ENCODE results near the gene AZIN2. TPM values are rescaled to one million over a fixed set of nuclear protein-coding genes. Genes with fewer than 3 reads are reported as not detected.
"Not testable (repeated sequence)": the region's sequence is repeated elsewhere in the genome, so short reads cannot be mapped to it uniquely, and the experiment has no call there.

Gene AZIN2
- total RNA-seq, 1 donor from 2014 or later, result 6.2 TPM

DNA sequence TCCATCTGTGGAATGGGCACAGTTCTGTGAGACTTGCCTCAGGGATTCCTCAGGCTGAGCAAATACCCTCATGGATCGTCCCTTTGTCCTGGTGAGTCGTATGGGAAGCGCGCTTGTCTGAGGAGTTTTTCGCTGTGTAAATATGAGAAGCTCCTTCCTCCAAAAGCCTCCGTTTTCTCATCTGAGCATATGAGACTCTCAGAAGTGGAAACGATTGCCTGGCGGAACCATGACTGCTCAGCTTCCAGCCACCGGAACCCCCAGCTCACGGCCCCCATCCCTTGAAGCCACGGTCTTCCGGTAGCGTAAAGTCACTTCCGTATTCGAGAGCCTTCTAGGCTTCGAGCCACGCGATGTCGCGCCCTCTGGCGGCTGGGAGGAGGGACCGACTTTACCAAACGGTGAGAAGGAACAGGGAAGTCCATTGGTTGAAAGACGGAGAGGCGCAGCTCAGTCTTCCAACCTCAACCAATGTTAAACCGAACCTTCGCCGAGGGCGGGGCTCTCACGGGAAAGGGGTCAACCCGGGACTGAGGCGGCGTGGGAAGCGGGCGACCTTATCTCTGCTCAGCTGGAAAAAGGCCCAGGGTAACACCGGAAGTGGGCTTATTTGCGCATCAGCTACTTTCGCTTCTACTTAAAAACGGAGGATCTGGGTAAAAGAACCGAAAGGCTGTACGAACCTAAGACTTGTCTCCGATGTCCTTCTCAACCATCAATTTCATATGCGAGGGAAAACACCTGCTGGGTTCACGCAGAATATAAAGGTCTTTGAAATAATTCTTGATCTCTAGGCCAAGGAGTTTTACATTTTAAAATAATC is 46.3 kb downstream of the AZIN2 start:
- peak; percentile 98 for DNase-seq (ENCODE audit: low spot score)

DNA sequence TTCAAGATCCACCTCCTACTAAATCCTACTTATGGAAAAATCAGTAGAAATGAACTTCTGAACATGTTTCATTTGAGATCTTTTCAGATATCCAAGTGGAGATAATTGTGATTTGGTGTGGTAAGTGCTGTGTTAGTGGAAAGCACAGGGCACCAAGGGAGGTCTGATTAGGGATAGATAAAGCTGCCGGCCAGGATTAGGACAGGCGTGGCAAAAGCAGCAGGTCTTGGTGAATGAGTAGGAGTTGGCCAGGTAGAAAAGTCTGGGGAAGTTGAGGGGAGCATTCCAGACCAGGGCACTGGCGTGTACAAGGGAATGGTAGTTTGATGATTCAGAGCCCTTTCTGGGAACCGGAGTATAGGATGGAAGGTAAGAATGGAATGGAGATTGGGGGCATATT is 47.8 kb downstream of the AZIN2 start:
- no peak for DNase-seq (ENCODE audit: low spot score)

DNA sequence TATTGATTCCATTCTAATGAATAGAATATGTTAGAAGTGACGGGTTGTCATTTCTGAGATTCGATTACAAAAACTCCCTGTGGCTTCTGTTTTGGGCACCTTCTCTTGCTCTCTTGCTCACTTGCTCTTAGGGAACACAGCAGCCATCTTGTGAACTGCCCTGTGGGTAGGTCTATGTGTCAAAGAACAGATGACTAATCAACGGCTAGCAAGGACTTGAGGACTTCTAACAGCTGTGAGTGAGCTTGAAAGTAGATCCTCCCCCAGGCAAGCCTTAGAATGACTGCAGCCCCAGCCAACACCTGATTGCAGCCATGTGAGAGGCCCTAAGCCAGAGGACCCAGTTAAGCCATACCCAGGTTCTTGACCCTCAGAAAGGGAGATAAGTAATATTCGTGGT is 49.3 kb downstream of the AZIN2 start:
- no peak for DNase-seq (ENCODE audit: low spot score)

DNA sequence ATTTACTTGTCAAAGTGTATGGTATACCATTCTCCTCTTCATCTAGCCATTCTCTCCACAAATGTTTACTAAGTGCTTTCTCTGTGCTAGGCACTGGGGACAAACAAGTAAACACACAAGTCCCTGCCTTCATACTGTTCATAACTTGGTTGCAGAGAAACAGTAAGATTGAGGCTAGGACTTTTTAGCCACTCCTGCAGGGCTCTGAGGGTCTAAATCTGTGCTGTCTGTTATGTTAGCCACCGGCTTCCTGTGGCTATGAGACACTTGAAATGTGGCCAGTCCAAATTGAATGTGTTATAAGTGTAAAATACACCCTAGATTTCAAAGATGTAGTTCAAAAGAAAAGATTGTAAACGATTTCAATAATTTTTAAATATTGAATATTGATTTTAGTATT is 50.2 kb downstream of the AZIN2 start:
- no peak for DNase-seq (ENCODE audit: low spot score)

DNA sequence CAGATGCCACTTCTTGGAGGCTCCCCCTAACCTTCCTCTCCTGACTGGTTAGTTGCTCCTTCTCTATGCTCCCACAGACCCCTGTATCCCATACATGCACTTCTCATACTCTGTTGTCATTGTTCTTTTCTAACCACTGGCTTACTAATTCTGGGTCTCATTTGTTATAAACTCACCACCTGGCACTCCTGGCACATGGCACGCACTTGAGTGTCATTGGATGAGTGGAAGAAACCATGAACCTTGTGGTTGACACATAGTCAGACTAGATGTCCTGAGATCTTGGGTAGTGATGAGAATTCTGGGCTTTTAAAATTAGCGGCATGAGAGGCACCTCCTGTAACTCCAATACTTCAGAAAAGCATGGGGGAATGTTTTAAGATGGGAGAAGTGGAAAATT is 51.6 kb downstream of the AZIN2 start:
- DNase-seq (ENCODE audit: low spot score), result no peak

DNA sequence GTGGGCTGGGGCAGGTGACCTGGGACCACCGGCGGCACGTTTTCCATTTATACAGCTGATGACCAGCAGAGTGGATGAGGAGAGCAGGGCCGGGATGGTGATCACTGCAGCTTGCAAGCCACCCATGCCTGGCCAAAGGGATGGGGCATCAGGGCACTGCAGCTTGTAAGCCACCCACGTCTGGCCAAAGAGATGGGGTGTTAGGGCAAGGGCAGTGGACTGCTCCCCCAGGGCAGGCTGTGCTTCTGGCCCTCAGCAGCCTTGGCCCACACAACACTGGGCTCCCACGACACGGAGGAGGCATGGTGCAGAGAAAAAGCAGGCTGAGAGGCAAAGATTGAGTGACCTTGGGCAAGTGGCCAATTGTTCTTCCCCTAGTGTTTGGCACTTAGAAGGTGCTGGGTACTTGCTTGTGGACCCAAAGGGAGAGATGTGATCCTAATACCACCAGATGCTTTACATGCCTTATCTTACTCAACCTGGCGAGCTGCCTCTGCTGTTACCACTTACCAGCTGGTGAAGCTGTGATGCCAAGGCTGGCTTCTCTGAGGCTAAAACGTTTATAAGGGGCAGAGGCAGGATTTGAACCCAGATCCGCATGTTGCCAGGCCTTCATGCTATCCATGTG is 52.6 kb downstream of the AZIN2 start:
- no peak for DNase-seq (ENCODE audit: low spot score)

DNA sequence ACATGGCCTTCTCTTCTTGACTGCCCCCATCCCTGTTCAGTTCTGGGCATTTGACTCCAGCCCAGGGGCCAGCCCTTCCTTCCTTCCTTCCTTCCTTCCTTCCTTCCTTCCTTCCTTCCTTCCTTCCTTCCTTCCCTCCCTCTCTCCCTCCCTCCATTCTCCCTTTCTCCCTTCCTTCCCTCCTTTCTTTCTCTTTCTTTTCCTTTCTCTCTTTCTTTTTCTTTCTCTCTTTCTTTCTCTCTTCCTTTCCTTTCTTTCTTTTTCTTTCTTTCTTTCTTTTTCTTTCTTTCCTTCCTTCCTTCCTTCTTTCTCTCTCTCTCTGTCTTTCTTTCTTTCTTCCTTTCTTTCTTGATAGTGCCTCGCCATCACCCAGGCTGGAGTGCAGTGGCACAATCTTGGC is 55.1 kb downstream of the AZIN2 start:
- DNase-seq (ENCODE audit: low spot score), result not testable (repeated sequence)

DNA sequence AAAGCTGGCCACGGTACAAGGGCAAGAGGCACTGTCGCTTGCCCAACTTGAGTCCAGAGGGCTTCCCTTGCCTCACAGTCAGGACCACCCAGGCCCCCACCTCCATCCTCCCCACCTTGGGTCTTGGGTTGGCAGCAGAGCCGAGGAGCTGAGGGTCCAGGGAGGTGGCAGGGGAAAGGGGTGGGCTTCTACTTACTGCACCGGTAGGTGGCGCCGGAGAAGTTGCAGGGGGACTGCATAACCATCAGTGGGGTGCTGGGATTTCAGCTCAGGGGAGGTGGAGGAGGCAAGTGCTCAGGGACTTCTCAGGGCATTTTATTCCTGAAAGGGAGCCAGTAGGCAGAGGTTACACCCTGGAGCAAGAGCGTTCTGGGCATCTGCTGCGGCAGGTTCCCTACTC is 56.8 kb downstream of the AZIN2 start:
- DNase-seq (ENCODE audit: low spot score), result no peak

DNA sequence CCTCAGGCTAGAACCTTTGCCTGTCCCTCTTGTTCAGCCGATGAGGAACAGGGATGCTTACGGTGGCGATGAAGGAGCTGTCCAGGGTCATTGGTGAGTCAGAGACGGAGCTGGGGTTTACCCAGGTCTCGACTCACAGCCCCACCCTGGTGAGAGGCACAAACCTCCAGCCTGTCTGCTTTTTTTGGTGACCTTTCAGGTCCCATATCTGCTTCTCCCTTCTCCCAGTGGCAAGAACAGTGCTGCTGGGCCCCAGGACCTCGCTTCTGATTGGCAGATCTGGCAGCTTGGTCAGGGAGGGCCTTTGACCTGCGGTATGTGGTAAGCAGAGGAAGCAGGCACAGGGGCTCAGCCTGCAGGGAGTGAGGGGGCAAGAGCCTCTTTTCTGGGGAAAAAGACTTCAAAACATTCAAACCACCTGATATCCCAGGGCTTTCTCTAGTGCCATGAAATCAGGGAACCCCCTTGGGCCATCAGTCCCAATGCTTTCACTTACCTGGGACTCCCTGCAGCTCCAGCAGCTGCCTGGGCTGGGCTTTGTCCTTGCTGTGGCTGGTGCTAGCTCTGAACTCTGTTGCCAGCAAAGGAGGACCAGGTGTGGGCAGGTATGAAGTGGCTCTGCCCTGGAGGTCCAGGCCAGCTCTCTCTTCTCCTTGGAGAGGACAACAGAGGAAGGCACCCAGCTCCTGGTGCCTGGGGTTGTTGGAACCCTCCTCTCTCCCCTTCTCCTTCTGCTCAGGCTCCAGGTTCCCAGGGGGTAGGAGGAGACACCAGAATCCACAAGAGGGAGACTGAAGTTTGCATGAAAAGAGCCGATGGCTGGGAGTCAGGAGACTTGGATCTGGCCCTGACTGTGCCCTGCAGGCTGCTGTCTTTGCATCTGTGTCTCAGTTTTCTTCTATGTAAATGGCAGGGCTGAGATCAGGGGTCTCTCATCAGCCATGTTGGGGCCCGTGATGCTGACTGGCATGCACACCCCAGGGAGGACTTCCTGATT is 59.5 kb downstream of the AZIN2 start:
- no peak for DNase-seq (ENCODE audit: low spot score)

DNA sequence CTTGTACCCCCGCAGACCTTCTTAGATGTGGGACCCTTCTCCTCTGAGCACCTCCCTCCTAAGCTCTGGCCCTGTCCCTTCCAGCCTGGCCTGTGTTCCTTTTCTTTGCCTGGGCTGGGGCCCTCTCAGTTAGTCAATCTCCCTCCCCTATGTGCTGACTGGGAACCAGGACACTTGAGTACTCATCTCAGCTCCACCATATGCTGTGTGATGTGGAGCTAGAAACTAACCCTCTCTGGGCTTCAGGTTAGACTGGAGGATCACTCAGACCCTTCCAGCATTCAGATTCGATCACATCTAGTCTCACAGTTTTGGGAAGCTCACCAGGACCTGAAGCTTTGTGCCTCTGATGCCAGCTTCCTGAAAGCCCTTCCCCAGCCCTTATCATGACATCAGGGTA is 60.3 kb downstream of the AZIN2 start:
- DNase-seq (ENCODE audit: low spot score), result no peak

DNA sequence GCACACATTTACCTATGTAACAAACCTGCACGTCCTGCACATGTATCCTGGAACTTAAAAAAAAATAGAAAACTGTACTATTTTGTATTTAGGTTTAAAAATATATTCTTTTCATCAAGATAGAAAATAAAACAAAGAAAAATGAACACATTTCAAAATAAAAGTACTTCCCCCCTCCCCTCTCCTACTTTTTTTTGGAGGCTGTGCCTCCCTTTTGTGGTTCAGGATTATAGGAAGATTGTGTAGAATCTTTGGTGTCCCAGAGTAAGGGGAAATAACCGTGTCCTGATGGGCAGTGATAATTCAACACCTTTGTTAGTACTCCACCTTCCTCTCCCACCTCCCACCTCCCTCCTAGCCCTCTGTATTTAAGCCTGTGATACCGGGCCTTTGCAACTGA is 60.8 kb downstream of the AZIN2 start:
- DNase-seq (ENCODE audit: low spot score), result no peak

DNA sequence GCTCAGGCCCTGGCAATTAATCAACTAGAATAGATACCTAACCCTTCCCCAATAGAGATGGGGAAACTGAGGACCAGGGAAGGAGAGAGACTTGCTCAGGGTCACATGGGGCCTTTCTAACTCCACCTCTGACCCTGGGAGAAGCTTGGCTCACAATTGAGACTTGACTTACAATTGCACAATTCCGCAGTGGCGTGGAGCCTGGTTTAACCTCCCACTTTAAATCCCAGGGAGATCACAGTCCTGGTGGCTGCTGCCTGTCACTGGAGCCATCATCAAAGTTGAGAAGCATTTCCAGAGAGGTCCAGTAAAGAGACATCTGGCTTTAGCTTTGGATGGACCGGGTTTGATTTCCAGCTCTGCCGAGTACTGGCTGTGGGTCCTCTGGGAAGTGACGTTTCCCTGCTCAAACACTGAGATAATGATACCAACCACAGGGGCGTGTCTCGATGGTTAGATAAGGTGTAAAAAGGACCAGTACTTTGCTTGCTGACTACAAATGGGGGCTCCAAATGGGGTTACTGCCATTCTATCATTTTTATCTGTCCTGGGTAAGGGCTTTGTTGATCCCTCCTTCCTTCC is 61.6 kb downstream of the AZIN2 start:
- DNase-seq (ENCODE audit: low spot score), result no peak

DNA sequence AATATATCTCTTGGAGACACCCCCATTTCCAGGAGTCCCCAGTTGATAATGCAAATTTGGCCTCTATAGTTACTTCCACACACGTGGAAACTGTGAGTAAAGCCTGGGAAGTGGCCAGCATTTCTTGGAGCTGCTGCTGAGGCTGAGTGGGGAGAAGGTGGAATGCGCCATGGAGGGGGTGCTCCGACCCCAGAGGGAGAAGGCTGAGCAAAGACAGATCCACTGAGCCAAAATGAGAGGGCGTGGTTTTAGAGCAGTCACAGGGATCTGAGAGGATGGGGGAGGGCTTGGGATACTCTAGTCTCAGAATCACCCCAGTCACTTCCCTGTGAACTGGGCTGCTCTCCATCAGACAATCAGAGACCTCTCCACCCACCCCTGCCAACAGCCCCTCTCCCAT is 62.2 kb downstream of the AZIN2 start:
- DNase-seq (ENCODE audit: low spot score), result peak; percentile 17

DNA sequence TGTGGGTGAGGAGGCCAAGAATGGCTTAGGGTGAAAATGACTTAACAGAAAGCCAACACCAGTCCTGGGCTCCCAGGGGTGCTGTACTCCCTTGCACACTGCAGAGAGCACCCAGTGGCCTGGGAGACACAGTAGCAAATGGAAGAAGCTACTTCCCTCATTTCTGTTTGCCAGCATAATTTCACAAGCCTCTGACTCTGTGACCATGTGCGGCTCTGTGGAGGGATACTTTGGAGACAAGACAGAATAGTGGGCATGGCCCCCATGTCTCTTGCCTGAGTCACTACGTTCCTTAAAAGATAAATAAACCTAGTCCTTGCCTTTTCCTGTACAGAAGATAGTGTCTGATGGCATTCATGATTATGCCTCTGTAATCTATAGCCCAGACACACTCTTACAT is 62.7 kb downstream of the AZIN2 start:
- no peak for DNase-seq (ENCODE audit: low spot score)

DNA sequence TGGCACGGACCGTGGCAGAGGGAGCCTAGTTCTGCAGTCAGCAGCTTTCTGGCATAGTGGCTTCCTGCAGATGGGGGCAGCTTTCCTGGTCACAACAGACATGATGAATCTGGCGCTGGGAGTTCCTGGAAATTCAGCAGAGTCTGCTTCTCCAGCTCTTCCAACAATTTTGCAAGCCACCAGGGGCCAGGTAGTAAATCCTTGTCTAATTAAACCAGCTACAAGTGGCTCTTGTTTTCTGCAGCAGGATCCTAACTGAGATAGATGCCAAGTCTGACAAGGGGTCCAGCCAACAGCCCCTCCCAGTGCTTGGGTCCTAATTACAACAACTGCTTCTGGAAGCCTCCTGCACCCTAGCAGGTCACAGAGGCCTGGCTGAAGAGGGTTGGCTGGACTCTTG is 65.0 kb downstream of the AZIN2 start:
- no peak for DNase-seq (ENCODE audit: low spot score)

DNA sequence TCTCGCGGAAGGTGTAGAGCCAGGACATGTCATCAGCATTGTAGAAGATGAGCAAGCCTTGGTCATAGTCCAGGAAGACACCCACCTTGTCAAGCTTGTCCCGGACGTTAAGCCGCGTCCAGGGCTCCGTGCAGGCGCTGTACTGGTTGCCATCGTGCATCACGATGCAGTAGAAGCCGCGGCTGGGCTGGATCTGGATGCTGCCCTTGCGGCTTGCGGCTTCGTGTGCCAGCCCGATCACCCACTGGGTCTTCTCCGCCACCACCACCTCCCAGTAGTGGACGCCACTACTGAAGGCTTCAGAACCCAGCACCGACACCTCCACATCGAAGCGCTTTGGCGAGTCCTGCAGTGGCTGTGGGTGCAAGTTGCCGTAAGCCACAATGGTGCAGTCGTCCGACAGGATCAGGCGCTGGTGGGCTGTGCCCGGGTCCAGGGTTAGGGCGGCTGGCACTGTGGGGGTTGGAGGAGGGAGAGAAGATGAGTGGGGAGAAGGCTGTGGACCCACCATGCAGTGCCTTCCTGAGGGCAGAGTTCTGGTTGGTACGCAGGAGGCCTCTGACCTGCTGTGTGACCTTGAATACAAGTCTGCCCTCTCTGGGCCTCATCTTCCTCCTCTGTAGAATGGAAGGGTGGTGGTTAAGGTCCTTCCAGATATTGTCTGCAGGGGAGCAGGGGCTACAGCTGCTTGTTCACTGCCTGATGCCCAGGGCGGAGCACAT is 66.5 kb downstream of the AZIN2 start:
- no peak for DNase-seq (ENCODE audit: low spot score)

DNA sequence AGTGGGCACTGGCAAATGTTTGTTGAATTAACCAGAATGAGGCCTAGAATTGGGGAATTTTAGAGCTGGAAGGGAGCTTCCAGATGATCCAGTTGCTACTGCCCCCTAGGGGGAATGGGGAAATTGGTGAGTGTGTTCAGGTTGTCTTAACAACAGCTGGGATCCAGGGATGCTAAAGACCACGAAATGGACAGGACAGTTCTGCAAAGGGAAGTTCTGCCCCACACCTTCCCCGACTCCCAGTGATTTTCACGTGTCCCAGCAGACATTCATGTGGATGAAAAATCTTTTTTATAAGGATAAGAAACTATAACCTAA is 67.0 kb downstream of the AZIN2 start:
- no peak for DNase-seq (ENCODE audit: low spot score)

DNA sequence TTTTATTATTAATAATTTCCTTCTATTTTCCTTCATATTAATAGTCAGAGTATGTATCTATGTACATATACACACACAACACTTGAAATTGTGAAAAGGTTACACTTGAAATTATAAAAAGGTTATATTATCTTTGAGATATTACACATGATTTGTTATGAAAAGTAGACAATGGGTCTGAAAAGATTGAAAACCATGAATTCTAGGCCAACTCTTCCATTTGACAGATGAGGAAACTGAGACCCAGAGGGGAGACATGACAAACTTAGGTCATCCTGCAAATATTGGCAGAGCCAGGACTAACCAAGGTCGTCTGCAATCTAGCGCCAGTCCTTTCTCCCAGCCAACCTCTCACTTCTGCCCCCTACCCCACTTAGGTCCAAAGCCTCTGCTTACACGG is 67.7 kb downstream of the AZIN2 start:
- no peak for DNase-seq (ENCODE audit: low spot score)

DNA sequence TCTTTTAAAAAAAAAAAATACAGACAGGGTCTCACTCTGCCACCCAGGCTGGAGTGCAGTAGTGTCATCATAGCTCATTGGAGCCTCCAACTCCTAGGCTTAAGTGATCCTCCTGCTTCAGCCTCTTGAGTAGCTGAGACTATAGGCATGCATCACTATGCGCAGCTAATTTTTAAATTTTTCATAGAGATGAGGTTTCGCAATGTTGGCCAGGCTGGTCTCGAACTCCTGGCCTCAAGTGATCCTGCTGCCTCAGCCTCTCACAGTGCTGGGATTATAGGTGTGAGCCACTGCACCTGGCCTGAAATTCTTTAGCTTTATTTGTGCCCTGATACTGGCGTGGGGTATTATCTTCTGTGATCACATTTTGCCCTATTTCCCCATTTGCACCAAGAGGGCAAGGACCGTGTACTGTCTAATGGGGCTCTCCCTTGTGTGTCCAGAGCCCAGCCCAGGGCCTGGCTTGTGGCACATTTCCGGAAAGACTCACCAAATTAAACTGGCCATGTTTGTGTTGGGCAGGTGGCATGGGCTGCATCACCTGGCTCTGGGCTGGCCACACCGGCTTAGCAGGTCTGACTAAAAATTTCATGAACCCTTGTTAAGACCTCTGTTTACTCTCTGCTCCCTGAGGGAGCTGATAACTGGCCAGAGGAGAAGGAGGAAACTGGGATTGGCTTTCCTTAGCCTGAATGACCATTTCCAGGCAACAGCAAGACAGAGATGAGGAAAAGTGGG is 68.7 kb downstream of the AZIN2 start:
- peak; percentile 38 for DNase-seq (ENCODE audit: low spot score)

DNA sequence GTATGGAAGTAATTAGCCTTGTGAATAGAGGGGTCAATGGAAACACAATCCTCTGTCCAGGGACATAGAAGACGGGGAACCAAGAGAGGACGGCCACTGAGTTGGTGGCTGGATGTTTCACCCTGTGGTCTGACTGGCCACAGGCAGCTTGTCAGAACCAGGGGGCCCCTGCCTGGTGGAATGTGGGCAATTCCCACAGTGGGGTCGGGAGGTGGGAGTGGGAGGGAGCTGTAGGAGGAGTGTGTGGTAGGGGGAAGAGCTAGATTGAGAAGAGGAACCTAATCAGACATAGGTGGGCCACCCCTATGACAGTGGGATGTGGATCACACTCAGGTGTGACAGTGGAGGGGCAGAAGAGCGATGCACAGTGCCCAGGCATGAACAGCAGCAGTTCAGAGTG is 69.6 kb downstream of the AZIN2 start:
- no peak for DNase-seq (ENCODE audit: low spot score)

DNA sequence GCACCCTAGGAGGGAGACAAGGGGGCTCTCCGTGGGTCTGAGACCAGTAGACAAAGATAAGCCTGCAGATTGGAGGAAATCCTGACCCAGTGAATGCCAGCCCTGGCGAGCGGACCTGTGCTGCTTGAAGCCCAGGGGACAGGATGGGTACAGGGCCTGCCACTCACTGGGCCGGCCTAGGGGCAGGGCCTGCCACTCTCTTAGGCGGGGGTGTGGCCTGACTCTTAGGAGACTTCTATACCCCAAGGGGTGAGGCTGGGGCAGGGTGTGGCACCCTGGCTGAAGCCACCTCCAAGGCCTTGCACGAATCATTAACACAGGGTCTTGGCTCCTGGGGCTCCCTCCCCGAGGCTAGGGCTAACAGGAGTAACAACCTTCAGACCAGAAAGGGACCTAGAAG is 70.2 kb downstream of the AZIN2 start:
- no peak for DNase-seq (ENCODE audit: low spot score)

Measured in mucosa of gallbladder (tissue), 1 donor.